Measurements from ENCODE around the gene SZRD1.
"Not testable (repeated sequence)": the region's sequence is repeated elsewhere in the genome, so short reads cannot be mapped to it uniquely, and the experiment has no call there.

Gene SZRD1

DNA sequence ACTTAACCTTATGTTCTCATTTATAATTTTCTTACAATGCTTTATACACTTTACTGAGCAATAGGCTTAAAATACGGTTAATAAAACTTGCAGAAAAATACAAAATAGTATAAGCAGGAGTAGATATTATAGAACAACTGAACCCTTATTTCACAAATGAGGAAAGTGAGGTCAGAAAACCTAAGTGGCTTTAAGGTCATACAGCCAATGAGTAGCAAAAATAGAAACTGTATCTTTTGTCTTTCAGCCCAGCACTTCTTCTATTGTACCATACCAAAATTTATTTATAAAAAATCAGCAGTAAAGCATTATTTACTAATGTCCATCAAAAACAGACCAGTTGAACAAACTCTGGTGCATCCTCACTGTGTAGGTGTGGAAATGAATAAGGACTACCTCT is 26.4 kb upstream of the SZRD1 start (continued):
- TF ChIP-seq ZFP30 (CRISPR knock-in tag; IDR thresholded peaks at IDR 0.05): no peak
- TF ChIP-seq OSR1 (CRISPR knock-in tag; IDR thresholded peaks at IDR 0.05): no peak
- TF ChIP-seq, protein P1, sequence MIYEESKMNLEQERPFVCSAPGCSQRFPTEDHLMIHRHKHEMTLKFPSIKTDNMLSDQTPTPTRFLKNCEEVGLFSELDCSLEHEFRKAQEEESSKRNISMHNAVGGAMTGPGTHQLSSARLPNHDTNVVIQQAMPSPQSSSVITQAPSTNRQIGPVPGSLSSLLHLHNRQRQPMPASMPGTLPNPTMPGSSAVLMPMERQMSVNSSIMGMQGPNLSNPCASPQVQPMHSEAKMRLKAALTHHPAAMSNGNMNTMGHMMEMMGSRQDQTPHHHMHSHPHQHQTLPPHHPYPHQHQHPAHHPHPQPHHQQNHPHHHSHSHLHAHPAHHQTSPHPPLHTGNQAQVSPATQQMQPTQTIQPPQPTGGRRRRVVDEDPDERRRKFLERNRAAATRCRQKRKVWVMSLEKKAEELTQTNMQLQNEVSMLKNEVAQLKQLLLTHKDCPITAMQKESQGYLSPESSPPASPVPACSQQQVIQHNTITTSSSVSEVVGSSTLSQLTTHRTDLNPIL (CRISPR knock-in tag; IDR thresholded peaks at IDR 0.05; ENCODE audit: low read depth): no peak
- no peak for TF ChIP-seq BACH2 (CRISPR knock-in tag; IDR thresholded peaks at IDR 0.05; ENCODE audit: borderline replicate concordance)

DNA sequence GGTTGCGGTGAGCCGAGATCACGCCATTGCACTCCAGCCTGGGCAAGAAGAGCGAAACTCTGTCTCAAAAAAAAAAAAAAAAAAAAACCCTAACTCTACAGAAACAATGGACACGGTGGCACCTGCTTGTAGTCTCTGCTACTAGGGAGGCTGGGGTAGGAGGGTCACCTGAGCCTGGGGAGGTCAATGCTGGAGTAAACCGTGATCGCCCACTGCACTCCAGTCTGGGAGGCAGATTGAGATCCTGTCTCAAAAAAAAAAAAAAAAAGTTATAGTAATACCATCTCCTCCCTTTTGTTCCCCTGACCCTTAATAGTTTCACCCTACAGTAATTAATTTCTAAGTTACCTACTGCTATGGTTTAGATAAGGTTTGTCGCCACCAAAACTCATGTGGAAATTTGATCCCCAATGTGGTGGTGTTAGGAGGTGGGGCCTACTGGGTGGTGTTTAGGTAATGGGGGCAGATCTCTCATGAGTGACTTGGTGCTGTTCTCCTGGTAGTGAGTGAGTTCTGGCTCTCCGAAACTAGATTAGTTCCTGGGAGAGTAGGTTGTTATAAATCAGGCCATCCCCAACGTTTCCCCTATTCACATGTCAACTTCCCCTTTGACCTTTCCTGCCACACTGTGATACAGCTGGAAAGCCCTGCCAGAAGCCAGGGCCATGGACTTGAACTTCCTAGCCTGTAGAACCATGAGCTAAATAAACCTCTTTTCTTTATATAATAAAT is 24.5 kb upstream of the SZRD1 start:
- ATAC-seq: no peak
- TF ChIP-seq TCF4 (CRISPR knock-in tag; IDR thresholded peaks at IDR 0.05; ENCODE audit: borderline replicate concordance): no peak
- TF ChIP-seq, protein P2, sequence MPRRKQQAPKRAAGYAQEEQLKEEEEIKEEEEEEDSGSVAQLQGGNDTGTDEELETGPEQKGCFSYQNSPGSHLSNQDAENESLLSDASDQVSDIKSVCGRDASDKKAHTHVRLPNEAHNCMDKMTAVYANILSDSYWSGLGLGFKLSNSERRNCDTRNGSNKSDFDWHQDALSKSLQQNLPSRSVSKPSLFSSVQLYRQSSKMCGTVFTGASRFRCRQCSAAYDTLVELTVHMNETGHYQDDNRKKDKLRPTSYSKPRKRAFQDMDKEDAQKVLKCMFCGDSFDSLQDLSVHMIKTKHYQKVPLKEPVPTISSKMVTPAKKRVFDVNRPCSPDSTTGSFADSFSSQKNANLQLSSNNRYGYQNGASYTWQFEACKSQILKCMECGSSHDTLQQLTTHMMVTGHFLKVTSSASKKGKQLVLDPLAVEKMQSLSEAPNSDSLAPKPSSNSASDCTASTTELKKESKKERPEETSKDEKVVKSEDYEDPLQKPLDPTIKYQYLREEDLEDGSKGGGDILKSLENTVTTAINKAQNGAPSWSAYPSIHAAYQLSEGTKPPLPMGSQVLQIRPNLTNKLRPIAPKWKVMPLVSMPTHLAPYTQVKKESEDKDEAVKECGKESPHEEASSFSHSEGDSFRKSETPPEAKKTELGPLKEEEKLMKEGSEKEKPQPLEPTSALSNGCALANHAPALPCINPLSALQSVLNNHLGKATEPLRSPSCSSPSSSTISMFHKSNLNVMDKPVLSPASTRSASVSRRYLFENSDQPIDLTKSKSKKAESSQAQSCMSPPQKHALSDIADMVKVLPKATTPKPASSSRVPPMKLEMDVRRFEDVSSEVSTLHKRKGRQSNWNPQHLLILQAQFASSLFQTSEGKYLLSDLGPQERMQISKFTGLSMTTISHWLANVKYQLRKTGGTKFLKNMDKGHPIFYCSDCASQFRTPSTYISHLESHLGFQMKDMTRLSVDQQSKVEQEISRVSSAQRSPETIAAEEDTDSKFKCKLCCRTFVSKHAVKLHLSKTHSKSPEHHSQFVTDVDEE (CRISPR knock-in tag; IDR thresholded peaks at IDR 0.05): no peak
- no peak for TF ChIP-seq ZNF565 (CRISPR knock-in tag; conservative IDR thresholded peaks at IDR 0.05; ENCODE audit: low read depth)

DNA sequence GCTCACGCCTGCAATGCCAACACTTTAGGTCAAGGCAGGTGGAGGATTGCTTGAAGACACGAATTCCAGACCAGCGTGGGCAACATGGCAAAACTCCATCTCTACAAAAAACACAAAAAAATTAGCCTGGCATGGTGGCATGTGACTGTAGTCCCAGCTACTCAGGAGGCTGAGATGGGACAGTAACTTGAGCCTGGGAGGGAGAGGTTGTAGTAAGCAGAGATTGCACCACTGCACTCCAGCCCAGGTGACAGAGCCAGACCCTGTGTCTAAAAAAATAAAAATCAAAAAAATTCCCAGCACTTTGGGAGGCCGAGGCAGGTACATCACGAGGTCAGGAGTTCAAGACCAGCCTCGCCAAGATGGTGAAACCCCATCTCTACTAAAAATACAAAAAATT is 23.8 kb upstream of the SZRD1 start:
- ATAC-seq: not testable (repeated sequence)

DNA sequence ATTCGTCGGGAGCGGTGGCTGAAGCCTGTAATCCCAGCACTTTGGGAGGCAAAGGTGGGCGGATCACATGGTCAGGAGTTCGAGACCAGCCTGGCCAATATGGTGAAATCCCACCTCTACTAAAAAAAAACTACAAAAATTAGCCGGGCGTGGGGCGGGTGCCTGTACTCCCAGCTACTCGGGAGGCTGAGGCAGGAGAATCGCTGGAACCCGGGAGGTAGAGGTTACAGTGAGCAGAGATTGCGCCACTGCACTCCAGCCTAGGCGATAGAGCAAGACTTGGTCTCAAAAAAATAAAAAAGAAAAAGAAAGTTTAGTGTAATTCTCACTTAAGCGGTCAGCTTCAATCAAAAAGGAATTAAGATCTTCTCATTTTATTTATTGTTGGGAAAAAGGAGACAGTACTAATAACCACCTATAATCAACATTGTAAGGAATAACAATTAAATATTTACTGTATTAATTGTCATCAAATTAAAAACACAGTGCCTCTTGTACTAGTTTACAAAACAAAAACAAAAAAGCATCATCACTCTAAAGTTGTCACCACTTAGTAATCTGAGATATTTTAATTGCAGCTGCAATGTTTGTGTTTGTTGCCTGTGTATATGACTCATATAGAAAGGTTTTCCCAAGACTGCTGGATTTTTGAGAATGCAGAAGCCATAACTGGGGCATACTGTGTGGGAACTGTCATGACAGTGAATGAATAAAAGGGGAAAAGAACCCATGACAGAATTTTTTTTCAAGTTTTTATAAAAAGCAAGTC is 18.4 kb upstream of the SZRD1 start:
- peak; percentile 59 for TF ChIP-seq ISL1 (CRISPR knock-in tag; IDR thresholded peaks at IDR 0.05)
- TF ChIP-seq, protein P1 (CRISPR knock-in tag; IDR thresholded peaks at IDR 0.05; ENCODE audit: low read depth): no peak
- ATAC-seq: peak; percentile 41

DNA sequence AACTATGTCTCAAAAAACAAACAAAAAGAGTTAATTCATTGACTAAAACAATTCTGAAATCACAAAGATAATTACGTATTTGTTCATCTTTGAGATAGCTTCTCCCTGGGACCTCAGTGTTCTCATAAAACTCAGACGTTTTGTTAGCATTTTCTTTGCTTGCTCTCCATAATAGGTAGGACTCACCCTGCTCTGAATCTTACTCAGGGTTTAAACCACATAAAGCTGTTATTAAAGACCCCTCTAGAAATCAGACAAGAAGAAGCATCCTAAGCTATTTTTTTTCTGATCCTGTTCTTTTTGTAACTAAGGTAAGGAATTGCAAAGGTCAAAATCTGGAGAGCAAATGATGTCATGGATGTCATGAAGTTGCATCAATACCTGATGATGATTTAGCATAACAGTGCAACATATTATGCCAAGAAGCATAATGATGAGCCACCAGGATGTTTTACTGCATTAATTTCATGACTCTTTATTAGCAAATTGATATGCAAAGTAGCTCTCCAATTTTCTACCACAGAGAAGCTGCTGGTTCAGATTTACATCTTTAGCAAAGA is 17.1 kb upstream of the SZRD1 start:
- ATAC-seq: no peak
- TF ChIP-seq ZNF565 (CRISPR knock-in tag; conservative IDR thresholded peaks at IDR 0.05; ENCODE audit: low read depth) (no peak), SNAI2 (CRISPR knock-in tag; IDR thresholded peaks at IDR 0.05) (no peak), ZNF70 (CRISPR knock-in tag; IDR thresholded peaks at IDR 0.05) (no peak), ZFP30 (CRISPR knock-in tag; IDR thresholded peaks at IDR 0.05) (no peak), ESRRG (CRISPR knock-in tag; IDR thresholded peaks at IDR 0.05) (no peak), ZFP3 (CRISPR knock-in tag; IDR thresholded peaks at IDR 0.05) (no peak), TCF4 (CRISPR knock-in tag; IDR thresholded peaks at IDR 0.05; ENCODE audit: borderline replicate concordance) (no peak), ARNTL (CRISPR knock-in tag; IDR thresholded peaks at IDR 0.05; ENCODE audit: borderline replicate concordance, low read depth) (no peak), ZNF8 (CRISPR knock-in tag; IDR thresholded peaks at IDR 0.05) (no peak), RARB (CRISPR knock-in tag; IDR thresholded peaks at IDR 0.05) (no peak), GLIS3 (CRISPR knock-in tag; IDR thresholded peaks at IDR 0.05) (no peak), PPARA (CRISPR knock-in tag; IDR thresholded peaks at IDR 0.05; ENCODE audit: borderline replicate concordance) (no peak), CSDC2 (CRISPR knock-in tag; IDR thresholded peaks at IDR 0.05) (no peak)
- TF ChIP-seq, protein P3, sequence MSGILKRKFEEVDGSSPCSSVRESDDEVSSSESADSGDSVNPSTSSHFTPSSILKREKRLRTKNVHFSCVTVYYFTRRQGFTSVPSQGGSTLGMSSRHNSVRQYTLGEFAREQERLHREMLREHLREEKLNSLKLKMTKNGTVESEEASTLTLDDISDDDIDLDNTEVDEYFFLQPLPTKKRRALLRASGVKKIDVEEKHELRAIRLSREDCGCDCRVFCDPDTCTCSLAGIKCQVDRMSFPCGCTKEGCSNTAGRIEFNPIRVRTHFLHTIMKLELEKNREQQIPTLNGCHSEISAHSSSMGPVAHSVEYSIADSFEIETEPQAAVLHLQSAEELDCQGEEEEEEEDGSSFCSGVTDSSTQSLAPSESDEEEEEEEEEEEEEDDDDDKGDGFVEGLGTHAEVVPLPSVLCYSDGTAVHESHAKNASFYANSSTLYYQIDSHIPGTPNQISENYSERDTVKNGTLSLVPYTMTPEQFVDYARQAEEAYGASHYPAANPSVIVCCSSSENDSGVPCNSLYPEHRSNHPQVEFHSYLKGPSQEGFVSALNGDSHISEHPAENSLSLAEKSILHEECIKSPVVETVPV (CRISPR knock-in tag; IDR thresholded peaks at IDR 0.05): no peak
- TF ChIP-seq, protein P4, sequence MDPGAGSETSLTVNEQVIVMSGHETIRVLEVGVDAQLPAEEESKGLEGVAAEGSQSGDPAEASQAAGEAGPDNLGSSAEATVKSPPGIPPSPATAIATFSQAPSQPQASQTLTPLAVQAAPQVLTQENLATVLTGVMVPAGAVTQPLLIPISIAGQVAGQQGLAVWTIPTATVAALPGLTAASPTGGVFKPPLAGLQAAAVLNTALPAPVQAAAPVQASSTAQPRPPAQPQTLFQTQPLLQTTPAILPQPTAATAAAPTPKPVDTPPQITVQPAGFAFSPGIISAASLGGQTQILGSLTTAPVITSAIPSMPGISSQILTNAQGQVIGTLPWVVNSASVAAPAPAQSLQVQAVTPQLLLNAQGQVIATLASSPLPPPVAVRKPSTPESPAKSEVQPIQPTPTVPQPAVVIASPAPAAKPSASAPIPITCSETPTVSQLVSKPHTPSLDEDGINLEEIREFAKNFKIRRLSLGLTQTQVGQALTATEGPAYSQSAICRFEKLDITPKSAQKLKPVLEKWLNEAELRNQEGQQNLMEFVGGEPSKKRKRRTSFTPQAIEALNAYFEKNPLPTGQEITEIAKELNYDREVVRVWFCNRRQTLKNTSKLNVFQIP (CRISPR knock-in tag; IDR thresholded peaks at IDR 0.05; ENCODE audit: borderline replicate concordance, low read depth): no peak
- TF ChIP-seq, protein P5, sequence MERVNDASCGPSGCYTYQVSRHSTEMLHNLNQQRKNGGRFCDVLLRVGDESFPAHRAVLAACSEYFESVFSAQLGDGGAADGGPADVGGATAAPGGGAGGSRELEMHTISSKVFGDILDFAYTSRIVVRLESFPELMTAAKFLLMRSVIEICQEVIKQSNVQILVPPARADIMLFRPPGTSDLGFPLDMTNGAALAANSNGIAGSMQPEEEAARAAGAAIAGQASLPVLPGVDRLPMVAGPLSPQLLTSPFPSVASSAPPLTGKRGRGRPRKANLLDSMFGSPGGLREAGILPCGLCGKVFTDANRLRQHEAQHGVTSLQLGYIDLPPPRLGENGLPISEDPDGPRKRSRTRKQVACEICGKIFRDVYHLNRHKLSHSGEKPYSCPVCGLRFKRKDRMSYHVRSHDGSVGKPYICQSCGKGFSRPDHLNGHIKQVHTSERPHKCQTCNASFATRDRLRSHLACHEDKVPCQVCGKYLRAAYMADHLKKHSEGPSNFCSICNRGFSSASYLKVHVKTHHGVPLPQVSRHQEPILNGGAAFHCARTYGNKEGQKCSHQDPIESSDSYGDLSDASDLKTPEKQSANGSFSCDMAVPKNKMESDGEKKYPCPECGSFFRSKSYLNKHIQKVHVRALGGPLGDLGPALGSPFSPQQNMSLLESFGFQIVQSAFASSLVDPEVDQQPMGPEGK (CRISPR knock-in tag; IDR thresholded peaks at IDR 0.05; ENCODE audit: borderline replicate concordance): no peak

Data from SK-N-SH treated with all-trans-retinoic acid at 6 μM for 48 hours (cell line).